Astrocyte (in vitro differentiated cells and primary cell): ENCODE results near the gene ANKRD11.

Experiments used
- CTCF ChIP-seq: IDR thresholded peaks from 2 replicates; pipeline ENCODE4 v1.5.1; 2011; ENCODE audit warnings: low read depth, mild to moderate bottlenecking, inconsistent platforms, low read length, moderate library complexity; ENCODE audit not compliant: insufficient read depth
- EZH2 ChIP-seq: IDR thresholded peaks from 2 replicates; pipeline ENCODE4 v1.6.1; 2012; ENCODE audit warnings: mild to moderate bottlenecking, low read length, inconsistent platforms; ENCODE audit not compliant: insufficient read depth

- TF ChIP-seq CTCF (no peak), EZH2 (no peak)
These were observed 228.4 kb downstream of the ANKRD11 start for GRCh38 chr16:89261691-89262563.
